ENCODE results near the gene VWA3B.

DNA sequence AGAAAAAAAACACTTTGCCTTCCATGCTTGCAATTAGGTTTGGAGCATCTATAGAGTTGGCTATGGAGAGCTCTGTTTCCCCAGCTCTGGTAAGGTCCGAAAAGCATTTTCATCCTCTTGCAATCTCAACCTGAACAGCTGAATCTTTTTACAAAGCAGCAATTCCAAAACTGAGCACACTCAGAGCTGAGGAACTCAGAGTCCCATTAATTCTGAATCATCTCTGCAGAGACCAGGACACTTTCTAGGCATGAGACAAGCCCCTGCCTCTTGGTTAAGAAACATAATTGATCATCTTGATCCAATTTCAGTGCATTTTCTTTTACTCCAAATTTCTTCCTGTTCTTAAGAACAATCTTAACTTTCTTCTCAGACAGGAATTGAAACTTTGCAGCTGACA lies 263.4 kb downstream of the VWA3B start:
- TF ChIP-seq POLR2AphosphoS5 (IDR thresholded peaks at IDR 0.05) (no peak), POLR2A (IDR thresholded peaks at IDR 0.05) (no peak), EP300 (IDR thresholded peaks at IDR 0.05) (no peak)
- TF ChIP-seq, protein P1, sequence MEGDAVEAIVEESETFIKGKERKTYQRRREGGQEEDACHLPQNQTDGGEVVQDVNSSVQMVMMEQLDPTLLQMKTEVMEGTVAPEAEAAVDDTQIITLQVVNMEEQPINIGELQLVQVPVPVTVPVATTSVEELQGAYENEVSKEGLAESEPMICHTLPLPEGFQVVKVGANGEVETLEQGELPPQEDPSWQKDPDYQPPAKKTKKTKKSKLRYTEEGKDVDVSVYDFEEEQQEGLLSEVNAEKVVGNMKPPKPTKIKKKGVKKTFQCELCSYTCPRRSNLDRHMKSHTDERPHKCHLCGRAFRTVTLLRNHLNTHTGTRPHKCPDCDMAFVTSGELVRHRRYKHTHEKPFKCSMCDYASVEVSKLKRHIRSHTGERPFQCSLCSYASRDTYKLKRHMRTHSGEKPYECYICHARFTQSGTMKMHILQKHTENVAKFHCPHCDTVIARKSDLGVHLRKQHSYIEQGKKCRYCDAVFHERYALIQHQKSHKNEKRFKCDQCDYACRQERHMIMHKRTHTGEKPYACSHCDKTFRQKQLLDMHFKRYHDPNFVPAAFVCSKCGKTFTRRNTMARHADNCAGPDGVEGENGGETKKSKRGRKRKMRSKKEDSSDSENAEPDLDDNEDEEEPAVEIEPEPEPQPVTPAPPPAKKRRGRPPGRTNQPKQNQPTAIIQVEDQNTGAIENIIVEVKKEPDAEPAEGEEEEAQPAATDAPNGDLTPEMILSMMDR (IDR thresholded peaks at IDR 0.05) = no peak
